Measurements from ENCODE around the gene RAB13. TPM values are rescaled to one million over a fixed set of nuclear protein-coding genes. Genes with fewer than 3 reads are reported as not detected.
"Not testable (repeated sequence)": the region's sequence is repeated elsewhere in the genome, so short reads cannot be mapped to it uniquely, and the experiment has no call there.

The RAB13 gene
- total and polyA plus RNA-seq, 2 donors (not counting 1 experiment from before 2014, with no cell fraction given) = 0.09 to 9.7 TPM

DNA sequence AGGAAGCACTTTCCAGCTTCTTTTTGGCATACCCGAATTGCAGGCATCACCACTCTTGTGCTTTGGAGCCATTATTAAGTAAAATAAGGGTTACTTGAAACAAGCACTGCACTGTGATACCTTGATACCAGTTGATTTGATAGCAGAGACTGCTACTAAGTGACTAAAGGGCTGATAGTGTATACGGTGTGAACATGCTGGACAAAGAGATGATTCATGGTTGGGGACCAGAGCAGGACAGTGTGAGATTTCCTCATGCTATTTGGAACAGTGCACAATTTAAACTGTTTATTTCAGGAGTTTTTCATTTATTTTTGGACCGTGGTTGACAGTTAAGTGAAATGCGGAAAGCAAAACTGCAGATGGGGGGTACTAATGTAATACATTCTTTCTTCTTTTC, 14.3 kb upstream of the RAB13 start:
- TF ChIP-seq, protein P1, sequence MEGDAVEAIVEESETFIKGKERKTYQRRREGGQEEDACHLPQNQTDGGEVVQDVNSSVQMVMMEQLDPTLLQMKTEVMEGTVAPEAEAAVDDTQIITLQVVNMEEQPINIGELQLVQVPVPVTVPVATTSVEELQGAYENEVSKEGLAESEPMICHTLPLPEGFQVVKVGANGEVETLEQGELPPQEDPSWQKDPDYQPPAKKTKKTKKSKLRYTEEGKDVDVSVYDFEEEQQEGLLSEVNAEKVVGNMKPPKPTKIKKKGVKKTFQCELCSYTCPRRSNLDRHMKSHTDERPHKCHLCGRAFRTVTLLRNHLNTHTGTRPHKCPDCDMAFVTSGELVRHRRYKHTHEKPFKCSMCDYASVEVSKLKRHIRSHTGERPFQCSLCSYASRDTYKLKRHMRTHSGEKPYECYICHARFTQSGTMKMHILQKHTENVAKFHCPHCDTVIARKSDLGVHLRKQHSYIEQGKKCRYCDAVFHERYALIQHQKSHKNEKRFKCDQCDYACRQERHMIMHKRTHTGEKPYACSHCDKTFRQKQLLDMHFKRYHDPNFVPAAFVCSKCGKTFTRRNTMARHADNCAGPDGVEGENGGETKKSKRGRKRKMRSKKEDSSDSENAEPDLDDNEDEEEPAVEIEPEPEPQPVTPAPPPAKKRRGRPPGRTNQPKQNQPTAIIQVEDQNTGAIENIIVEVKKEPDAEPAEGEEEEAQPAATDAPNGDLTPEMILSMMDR (IDR thresholded peaks at IDR 0.05) = no peak
- TF ChIP-seq EZH2 (IDR thresholded peaks at IDR 0.05; ENCODE audit: borderline replicate concordance, insufficient read depth, low read depth, low read length, poor library complexity, severe bottlenecking) = no peak
- ChIA-PET CTCF (no interaction called here), POLR2A (interaction anchor here (0.7 kb wide), 1 partner anchor 274 kb away, joined by 5 read pairs; no protein-coding TSS in a partner anchor)
- no peaks in the 10 kb centered on the region for H3K27me3 ChIP-seq (replicated peaks in 1 of 4; ENCODE audit: control extremely low read depth in 1 of 4, control insufficient read depth in 3 of 4, insufficient read depth in 4 of 4, low read length in 3 of 4)
- H3K36me3 ChIP-seq (replicated peaks in 1 of 2; ENCODE audit: control extremely low read depth in 1 of 2, control insufficient read depth in 1 of 2, extremely low read depth in 1 of 2, insufficient read depth in 2 of 2, low read length in 1 of 2) = peaks cover 1 to 3% of the 10 kb centered on the region in 2 experiments
- no peak overlapping the region for H2AFZ ChIP-seq (ENCODE audit: insufficient read depth, low read depth, low read length, poor library complexity, severe bottlenecking)
- H3K9me3 ChIP-seq (ENCODE audit: control extremely low read depth in 1 of 3, control insufficient read depth in 2 of 3, insufficient read depth in 1 of 3, low read length in 2 of 3) = no peaks in the 10 kb centered on the region
- no peak overlapping the region for H3K27ac ChIP-seq (ENCODE audit: low read length in 2 of 2)
- Mint-ChIP-seq H3K27ac (no peak overlapping the region), H3K4me1 (peaks cover under 1% of the 10 kb centered on the region), H3K9me3 (ENCODE audit: insufficient read depth) (no peaks in the 10 kb centered on the region), H3K4me3 (no peak overlapping the region), H3K27me3 (no peaks in the 10 kb centered on the region)
- no peak for ATAC-seq (ENCODE audit: low read depth)
- 79% methylated on average over 2 of the region's 4 CpGs for WGBS (ENCODE audit: insufficient coverage)
- H4K20me1 ChIP-seq (ENCODE audit: control insufficient read depth, insufficient read depth, low read length, poor library complexity, severe bottlenecking) = no peaks in the 10 kb centered on the region
- no peak overlapping the region for H3K9ac ChIP-seq (ENCODE audit: low read length)
- no peak overlapping the region for H3K4me3 ChIP-seq (ENCODE audit: control extremely low read depth in 1 of 5, extremely low read depth in 1 of 5, insufficient read depth in 1 of 5, low read depth in 2 of 5, low read length in 4 of 5)
- H3K4me2 ChIP-seq (replicated peaks; ENCODE audit: low read depth, low read length, poor library complexity, severe bottlenecking) = no peak overlapping the region
- intact Hi-C loops (cut with micrococcal nuclease) = no loop called here
- H3K79me2 ChIP-seq (ENCODE audit: control insufficient read depth, insufficient read depth, low read length) = no peaks in the 10 kb centered on the region
- no peak for DNase-seq
- no peaks in the 10 kb centered on the region for H3K4me1 ChIP-seq (ENCODE audit: control insufficient read depth in 2 of 2, insufficient read depth in 2 of 2, low read length in 2 of 2)

DNA sequence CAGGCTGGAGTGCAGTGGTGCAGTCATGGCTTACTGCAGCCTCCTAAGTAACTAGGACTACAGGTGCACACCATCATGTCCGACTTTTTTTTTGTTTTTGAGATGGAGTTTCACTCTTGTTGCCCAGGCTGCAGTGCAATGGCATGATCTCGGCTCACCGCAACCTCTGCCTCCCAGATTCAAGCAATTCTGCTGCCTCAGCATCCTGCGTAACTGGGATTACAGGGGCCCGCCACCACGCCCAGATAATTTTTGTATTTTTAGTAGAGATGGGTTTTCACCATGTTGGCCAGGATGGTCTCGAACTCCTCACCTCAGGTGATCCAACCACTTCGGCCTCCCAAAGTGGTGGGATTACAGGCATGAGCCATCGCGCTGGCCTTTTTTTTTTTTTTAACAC, 10.7 kb upstream of the RAB13 start:
- H4K20me1 ChIP-seq (ENCODE audit: control insufficient read depth, insufficient read depth, low read length, poor library complexity, severe bottlenecking); H3K27me3 Mint-ChIP-seq; H3K4me3 ChIP-seq (ENCODE audit: control extremely low read depth in 1 of 5, extremely low read depth in 1 of 5, insufficient read depth in 1 of 5, low read depth in 2 of 5, low read length in 4 of 5); H3K9me3 Mint-ChIP-seq (ENCODE audit: insufficient read depth); H3K9ac ChIP-seq (ENCODE audit: low read length); H3K4me3 Mint-ChIP-seq; H3K4me2 ChIP-seq (replicated peaks; ENCODE audit: low read depth, low read length, poor library complexity, severe bottlenecking); H3K27ac ChIP-seq (ENCODE audit: low read length in 2 of 2); H3K9me3 ChIP-seq (ENCODE audit: control extremely low read depth in 1 of 3, control insufficient read depth in 2 of 3, insufficient read depth in 1 of 3, low read length in 2 of 3); ATAC-seq (ENCODE audit: low read depth); H3K27me3 ChIP-seq (replicated peaks in 1 of 4; ENCODE audit: control extremely low read depth in 1 of 4, control insufficient read depth in 3 of 4, insufficient read depth in 4 of 4, low read length in 3 of 4); DNase-seq; CTCF ChIA-PET; intact Hi-C loops (cut with micrococcal nuclease); H3K4me1 Mint-ChIP-seq; H2AFZ ChIP-seq (ENCODE audit: insufficient read depth, low read depth, low read length, poor library complexity, severe bottlenecking); H3K27ac Mint-ChIP-seq; POLR2A ChIA-PET: not testable (repeated sequence)
- Histone ChIP-seq H3K4me1 (ENCODE audit: control insufficient read depth in 2 of 2, insufficient read depth in 2 of 2, low read length in 2 of 2) (peaks cover 12 to 13% of the 10 kb centered on the region in 2 donors), H3K79me2 (ENCODE audit: control insufficient read depth, insufficient read depth, low read length) (peaks cover 11% of the 10 kb centered on the region), H3K36me3 (replicated peaks in 1 of 2; ENCODE audit: control extremely low read depth in 1 of 2, control insufficient read depth in 1 of 2, extremely low read depth in 1 of 2, insufficient read depth in 2 of 2, low read length in 1 of 2) (peaks cover 10 to 31% of the 10 kb centered on the region in 2 experiments)
- WGBS (ENCODE audit: insufficient coverage) = 100% methylated on average over 4 of the region's 10 CpGs
